HG02571 (cell line): ENCODE measurements around the gene RAP1GAP.

Source experiments
- ATAC-seq: cut with Tn5 transposase; IDR thresholded peaks from one replicate; pipeline ENCODE4 v1.9.1; 2021; ENCODE audit warnings: mild to moderate bottlenecking, moderate library complexity; ENCODE audit not compliant: unreplicated experiment

The RAP1GAP gene

GRCh38 chr1:21596628-21597027 is 72.5 kb downstream of the RAP1GAP start:
- ATAC-seq, result no peak

- ATAC-seq, result no peak
Observed at GRCh38 chr1:21596174-21596573, 73.0 kb downstream of the RAP1GAP start.

- no peak for ATAC-seq
Observed at GRCh38 chr1:21594935-21595897, 73.9 kb downstream of the RAP1GAP start.

GRCh38 chr1:21594501-21594900 is 74.7 kb downstream of the RAP1GAP start:
- no peak for ATAC-seq

- no peak for ATAC-seq
Observed at GRCh38 chr1:21593231-21593630, 75.9 kb downstream of the RAP1GAP start.

- no peak for ATAC-seq
Observed at GRCh38 chr1:21592086-21592865, 76.9 kb downstream of the RAP1GAP start.

- ATAC-seq, result no peak
Observed at GRCh38 chr1:21590934-21591333, 78.2 kb downstream of the RAP1GAP start.

- no peak for ATAC-seq
Observed at GRCh38 chr1:21590126-21590880, 78.9 kb downstream of the RAP1GAP start.

GRCh38 chr1:21589618-21590017 is 79.5 kb downstream of the RAP1GAP start:
- ATAC-seq, result no peak

- ATAC-seq, result no peak
Observed at GRCh38 chr1:21587602-21587953, 81.6 kb downstream of the RAP1GAP start.

GRCh38 chr1:21586846-21587601 is 82.1 kb downstream of the RAP1GAP start:
- no peak for ATAC-seq

GRCh38 chr1:21586222-21586621 is 82.9 kb downstream of the RAP1GAP start:
- no peak for ATAC-seq

GRCh38 chr1:21585037-21585436 is 84.1 kb downstream of the RAP1GAP start:
- ATAC-seq, result no peak

- no peak for ATAC-seq
Observed at GRCh38 chr1:21584096-21584495, 85.1 kb downstream of the RAP1GAP start.

GRCh38 chr1:21579791-21580190 is 89.4 kb downstream of the RAP1GAP start:
- ATAC-seq, result no peak

- ATAC-seq, result no peak
Observed at GRCh38 chr1:21577933-21578332, 91.2 kb downstream of the RAP1GAP start.

GRCh38 chr1:21577324-21577723 is 91.8 kb downstream of the RAP1GAP start:
- ATAC-seq, result no peak

GRCh38 chr1:21576798-21577187 is 92.4 kb downstream of the RAP1GAP start:
- no peak for ATAC-seq

- no peak for ATAC-seq
Observed at GRCh38 chr1:21576031-21576797, 92.9 kb downstream of the RAP1GAP start.
